Measurements from ENCODE around the gene HARS2.
"Not testable (repeated sequence)": the region's sequence is repeated elsewhere in the genome, so short reads cannot be mapped to it uniquely, and the experiment has no call there.

GRCh38 chr5:140660371-140660770 is 30.9 kb upstream of the HARS2 start:
- not testable (repeated sequence) for TF ChIP-seq FOXM1 (IDR thresholded peaks at IDR 0.05; ENCODE audit: borderline replicate concordance); ARNT (IDR thresholded peaks at IDR 0.05); ELF4 (IDR thresholded peaks at IDR 0.05); SP1 (IDR thresholded peaks at IDR 0.05); L3MBTL2 (conservative IDR thresholded peaks at IDR 0.05); FOXA1 (IDR thresholded peaks at IDR 0.05); BHLHE40 (IDR thresholded peaks at IDR 0.05; ENCODE audit: borderline replicate concordance); ZNF384 (IDR thresholded peaks at IDR 0.05); SUZ12 (IDR thresholded peaks at IDR 0.05); LEF1 (IDR thresholded peaks at IDR 0.05; ENCODE audit: borderline replicate concordance); FOXK2 (IDR thresholded peaks at IDR 0.05); HDGF (IDR thresholded peaks at IDR 0.05; ENCODE audit: borderline replicate concordance); NFRKB (IDR thresholded peaks at IDR 0.05)
- TF ChIP-seq, protein P1, sequence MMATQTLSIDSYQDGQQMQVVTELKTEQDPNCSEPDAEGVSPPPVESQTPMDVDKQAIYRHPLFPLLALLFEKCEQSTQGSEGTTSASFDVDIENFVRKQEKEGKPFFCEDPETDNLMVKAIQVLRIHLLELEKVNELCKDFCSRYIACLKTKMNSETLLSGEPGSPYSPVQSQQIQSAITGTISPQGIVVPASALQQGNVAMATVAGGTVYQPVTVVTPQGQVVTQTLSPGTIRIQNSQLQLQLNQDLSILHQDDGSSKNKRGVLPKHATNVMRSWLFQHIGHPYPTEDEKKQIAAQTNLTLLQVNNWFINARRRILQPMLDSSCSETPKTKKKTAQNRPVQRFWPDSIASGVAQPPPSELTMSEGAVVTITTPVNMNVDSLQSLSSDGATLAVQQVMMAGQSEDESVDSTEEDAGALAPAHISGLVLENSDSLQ (IDR thresholded peaks at IDR 0.05) = not testable (repeated sequence)

Data from HEK293T (cell line).